OCI-LY3 (cell line): ENCODE results near the gene EXPH5.

Experiments used
- H2AFZ ChIP-seq: fragments of 200-600, 300-600 bp; shearing (Covaris generic); 2 replicates; pipeline ENCODE4 v1.6.0; 2014; ENCODE audit warnings: antibody characterized with exemption, low read depth, low read length
- H3K27ac ChIP-seq: fragments of 200-600, 300-600 bp; sonication (generic); 2 replicates; pipeline ENCODE4 v1.5.1; 2014; ENCODE audit warnings: mild to moderate bottlenecking, low read length, moderate library complexity, mixed read lengths
- H3K27me3 ChIP-seq: fragments of 200-600, 300-600 bp; sonication (generic); 2 replicates; pipeline ENCODE4 v1.6.1; 2014; ENCODE audit warnings: low read depth, low read length, mixed read lengths
- H3K36me3 ChIP-seq: fragments of 200-600, 300-600 bp; sonication (generic); replicated peaks from 2 replicates; pipeline ENCODE3; 2014; ENCODE audit warnings: low read depth, low read length, mixed read lengths
- H3K4me1 ChIP-seq: fragments of 300-600, 200-600 bp; sonication (generic); 2 replicates; pipeline ENCODE4 v1.6.1; 2014; ENCODE audit warnings: low read length, mixed read lengths
- H3K4me2 ChIP-seq: fragments of 200-600, 300-600 bp; sonication (generic); 2 replicates; pipeline ENCODE4 v1.6.1; 2014; ENCODE audit warnings: low read length, mixed read lengths
- H3K4me3 ChIP-seq: fragments of 300-600, 200-600 bp; sonication (generic); 2 replicates; pipeline ENCODE4 v1.5.1; 2014; ENCODE audit warnings: antibody characterized with exemption, mild to moderate bottlenecking, low read length, moderate library complexity
- H3K79me2 ChIP-seq: fragments of 300-600, 200-600 bp; shearing (Covaris generic); 2 replicates; pipeline ENCODE4 v1.6.1; 2014; ENCODE audit warnings: mild to moderate bottlenecking, low read length, mixed read lengths
- H3K9ac ChIP-seq: fragments of 300-600, 200-600 bp; shearing (Covaris generic); 2 replicates; pipeline ENCODE4 v1.6.0; 2014; ENCODE audit warnings: mild to moderate bottlenecking, low read length, moderate library complexity
- H3K9me3 ChIP-seq: fragments of 200-600, 300-600 bp; shearing (Covaris generic); 2 replicates; pipeline ENCODE4 v1.6.1; 2014; ENCODE audit warnings: low read length, mixed read lengths; ENCODE audit not compliant: insufficient read depth
- H4K20me1 ChIP-seq: fragments of 200-600, 300-600 bp; sonication (generic); 2 replicates; pipeline ENCODE4 v1.6.1; 2016; ENCODE audit warnings: low read length, mixed read lengths; ENCODE audit not compliant: insufficient read depth
- CTCF ChIP-seq: fragments of 200-600, 300-600 bp; sonication (generic); IDR thresholded peaks from 2 replicates; pipeline ENCODE4 v1.5.1; 2014; ENCODE audit warnings: antibody characterized with exemption, low read length, low read depth
- EZH2phosphoT487 ChIP-seq: fragments of 200-600 bp; shearing (Covaris generic); IDR thresholded peaks from 2 replicates; pipeline ENCODE4 v1.6.1; 2018; ENCODE audit warnings: antibody characterized with exemption, mixed run types, low read depth

EXPH5 gene

GRCh38 chr11:108635106-108635505, 41.5 kb upstream of the EXPH5 start:
- no peaks in the 10 kb centered on the region for H3K79me2 ChIP-seq
- no peak for TF ChIP-seq CTCF
- no peak for TF ChIP-seq EZH2phosphoT487
- no peak overlapping the region for H3K4me2 ChIP-seq
- no peaks in the 10 kb centered on the region for H3K36me3 ChIP-seq
- H3K27ac ChIP-seq, result no peak overlapping the region
- no peaks in the 10 kb centered on the region for H3K4me1 ChIP-seq
- no peaks in the 10 kb centered on the region for H4K20me1 ChIP-seq
- H3K9ac ChIP-seq, result no peak overlapping the region
- H3K9me3 ChIP-seq, result no peaks in the 10 kb centered on the region
- no peak overlapping the region for H2AFZ ChIP-seq
- peaks cover 4% of the 10 kb centered on the region; the same call in 1 of the 2 replicates for H3K27me3 ChIP-seq
- H3K4me3 ChIP-seq, result no peak overlapping the region

GRCh38 chr11:108632041-108632704, 38.6 kb upstream of the EXPH5 start:
- Histone ChIP-seq H2AFZ (no peak overlapping the region), H4K20me1 (no peaks in the 10 kb centered on the region), H3K9me3 (no peaks in the 10 kb centered on the region), H3K27ac (no peak overlapping the region), H3K4me1 (no peaks in the 10 kb centered on the region), H3K79me2 (no peaks in the 10 kb centered on the region), H3K36me3 (no peaks in the 10 kb centered on the region), H3K9ac (no peak overlapping the region), H3K27me3 (peaks cover 2% of the 10 kb centered on the region; the same call in 1 of the 2 replicates), H3K4me3 (no peak overlapping the region), H3K4me2 (no peak overlapping the region)
- TF ChIP-seq EZH2phosphoT487, result no peak
- no peak for TF ChIP-seq CTCF

GRCh38 chr11:108629274-108629673, 35.7 kb upstream of the EXPH5 start:
- no peak overlapping the region for H3K4me2 ChIP-seq
- H2AFZ ChIP-seq, result no peak overlapping the region
- H3K27me3 ChIP-seq, result no peaks in the 10 kb centered on the region
- H3K9ac ChIP-seq, result no peak overlapping the region
- H4K20me1 ChIP-seq, result no peaks in the 10 kb centered on the region
- H3K36me3 ChIP-seq, result no peaks in the 10 kb centered on the region
- TF ChIP-seq CTCF, result no peak
- TF ChIP-seq EZH2phosphoT487, result no peak
- no peaks in the 10 kb centered on the region for H3K4me1 ChIP-seq
- H3K4me3 ChIP-seq, result no peak overlapping the region
- no peak overlapping the region for H3K27ac ChIP-seq
- H3K9me3 ChIP-seq, result no peaks in the 10 kb centered on the region
- no peaks in the 10 kb centered on the region for H3K79me2 ChIP-seq

- Histone ChIP-seq H3K9me3 (no peaks in the 10 kb centered on the region), H3K36me3 (no peaks in the 10 kb centered on the region), H3K4me1 (no peaks in the 10 kb centered on the region), H3K27ac (no peak overlapping the region), H3K4me3 (no peak overlapping the region), H4K20me1 (no peaks in the 10 kb centered on the region), H3K79me2 (no peaks in the 10 kb centered on the region), H2AFZ (no peak overlapping the region), H3K27me3 (no peaks in the 10 kb centered on the region), H3K4me2 (no peak overlapping the region), H3K9ac (no peak overlapping the region)
- TF ChIP-seq EZH2phosphoT487 (no peak), CTCF (no peak)
Measured at GRCh38 chr11:108628812-108629211, 35.2 kb upstream of the EXPH5 start.
